ENCODE data around the gene POFUT1.
A peak's percentile ranks its signal among the peaks of the same experiment; 100 is the strongest.

Gene POFUT1

GRCh38 chr20:32227744-32228688 lies 20.3 kb downstream of the POFUT1 start (continued):
- TF ChIP-seq ZNF148 (tag by site-specific recombination; IDR thresholded peaks at IDR 0.05; ENCODE audit: borderline replicate concordance), result no peak
- no peak; the same call in 1 of the 2 replicates for TF ChIP-seq TSHZ1 (tag by site-specific recombination; IDR thresholded peaks at IDR 0.05; ENCODE audit: borderline replicate concordance)
- no peak for TF ChIP-seq KLF10 (tag by site-specific recombination; IDR thresholded peaks at IDR 0.05)
- TF ChIP-seq ZNF292 (tag by site-specific recombination; IDR thresholded peaks at IDR 0.05; ENCODE audit: borderline replicate concordance, low read depth), result no peak
- TF ChIP-seq FEZF1 (tag by site-specific recombination; IDR thresholded peaks at IDR 0.05), result peak; percentile 82
- TF ChIP-seq PRDM4 (tag by site-specific recombination; IDR thresholded peaks at IDR 0.05), result peak; percentile 58; the same call in 1 of the 2 replicates
- TF ChIP-seq ZBTB20 (tag by site-specific recombination; IDR thresholded peaks at IDR 0.05), result peak; percentile 83
- peak; percentile 80 for TF ChIP-seq ZIC2 (tag by site-specific recombination; IDR thresholded peaks at IDR 0.05)
- no peak for TF ChIP-seq ZNF558 (tag by site-specific recombination; IDR thresholded peaks at IDR 0.05)
- no peak for TF ChIP-seq MYNN (tag by site-specific recombination; IDR thresholded peaks at IDR 0.05; ENCODE audit: borderline replicate concordance)
- TF ChIP-seq ZNF10 (tag by site-specific recombination; IDR thresholded peaks at IDR 0.05), result no peak
- no peak for TF ChIP-seq ZNF530 (tag by site-specific recombination; IDR thresholded peaks at IDR 0.05; ENCODE audit: low read depth)
- TF ChIP-seq ZFP41 (tag by site-specific recombination; IDR thresholded peaks at IDR 0.05; ENCODE audit: borderline replicate concordance), result no peak
- no peak for TF ChIP-seq MEIS1 (CRISPR knock-in tag; IDR thresholded peaks at IDR 0.05; ENCODE audit: borderline replicate concordance)
- no peak for TF ChIP-seq ZNF416 (tag by site-specific recombination; IDR thresholded peaks at IDR 0.05)
- TF ChIP-seq TRIM28 (IDR thresholded peaks at IDR 0.05; ENCODE audit: borderline replicate concordance, low read length), result no peak
- peak; percentile 32; the same call in 1 of the 2 replicates for TF ChIP-seq ZNF366 (tag by site-specific recombination; conservative IDR thresholded peaks at IDR 0.05)
- TF ChIP-seq PRDM10 (tag by site-specific recombination; IDR thresholded peaks at IDR 0.05), result peak; percentile 89
- TF ChIP-seq ZNF121 (tag by site-specific recombination; IDR thresholded peaks at IDR 0.05), result no peak
- no peak for TF ChIP-seq ZNF521 (tag by site-specific recombination; IDR thresholded peaks at IDR 0.05)
- TF ChIP-seq YY1 (tag by site-specific recombination; IDR thresholded peaks at IDR 0.05), result no peak
- TF ChIP-seq ZNF362 (tag by site-specific recombination; IDR thresholded peaks at IDR 0.05), result no peak
- TF ChIP-seq ZNF221 (tag by site-specific recombination; IDR thresholded peaks at IDR 0.05; ENCODE audit: borderline replicate concordance), result no peak
